LNCAP (cell line): ENCODE data around the gene RBP4.

Experiments used
- CTCF ChIP-seq: fragments of 450-650 bp; IDR thresholded peaks from 2 replicates; pipeline ENCODE4 v1.5.1; 2017; ENCODE audit warnings: mild to moderate bottlenecking

Gene RBP4

GRCh38 chr10:93573051-93573909 is 27.8 kb downstream of the RBP4 start:
- TF ChIP-seq CTCF, result no peak

DNA sequence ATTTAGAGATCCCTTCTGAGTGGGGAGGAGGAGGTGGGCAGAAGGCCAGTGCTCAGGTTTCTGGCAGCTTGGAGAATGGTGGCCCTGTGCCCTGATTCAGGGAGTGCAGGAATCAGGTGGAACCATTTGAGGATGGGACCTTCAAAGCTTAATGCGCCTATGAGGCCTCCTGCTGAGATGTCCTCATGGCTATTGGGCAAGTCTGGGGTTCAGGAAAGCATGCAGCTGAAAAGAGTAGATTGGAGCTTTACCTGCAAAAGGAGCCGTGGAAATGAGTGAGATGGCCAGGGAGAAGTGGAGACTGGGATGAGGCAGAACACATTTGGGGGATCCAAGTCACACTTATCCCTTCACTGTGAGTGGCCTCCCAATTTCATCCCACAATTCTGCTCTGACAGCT is 28.4 kb downstream of the RBP4 start:
- TF ChIP-seq CTCF, result no peak

GRCh38 chr10:93570383-93570782 is 30.7 kb downstream of the RBP4 start:
- no peak for TF ChIP-seq CTCF

GRCh38 chr10:93568105-93568390 is 33.0 kb downstream of the RBP4 start:
- no peak for TF ChIP-seq CTCF

DNA sequence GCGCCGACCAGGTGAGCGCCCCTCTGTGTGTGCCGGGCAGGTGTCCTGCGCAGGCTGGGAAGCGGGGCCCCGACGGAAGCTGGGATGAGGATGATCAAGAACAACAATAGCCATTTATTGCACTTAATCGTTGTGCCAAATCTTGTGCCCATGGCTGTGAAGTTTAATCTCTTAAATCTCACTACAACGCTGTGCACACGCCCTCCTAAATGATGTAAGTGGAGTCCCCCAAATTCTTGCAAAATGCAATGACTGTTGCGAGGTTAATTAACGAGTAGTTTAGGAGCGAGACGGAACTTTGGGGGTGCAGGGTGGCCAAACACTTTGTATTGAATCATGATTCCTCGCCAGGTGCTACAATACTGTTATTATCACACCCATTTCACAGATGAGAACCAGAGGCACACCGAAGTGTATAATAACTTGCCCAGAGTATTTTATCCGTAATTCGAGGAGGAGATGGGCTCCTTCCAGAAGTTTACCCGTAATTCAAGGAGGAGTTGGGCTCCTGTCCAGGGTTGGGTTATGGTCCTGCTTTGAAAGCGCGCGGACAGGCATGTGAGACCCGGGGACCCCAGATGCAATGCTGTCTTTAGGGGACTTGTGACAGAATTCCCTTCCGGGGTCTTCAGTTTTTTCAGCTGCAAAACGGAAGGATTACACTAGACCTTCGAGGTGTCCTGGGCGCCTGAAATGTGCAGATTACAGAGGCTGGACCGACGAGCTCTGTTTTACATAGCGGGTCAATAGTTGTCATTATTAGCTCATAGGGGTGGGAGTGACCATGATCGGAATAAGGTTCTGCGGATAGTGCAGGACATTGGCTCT is 33.5 kb downstream of the RBP4 start:
- no peak for TF ChIP-seq CTCF

DNA sequence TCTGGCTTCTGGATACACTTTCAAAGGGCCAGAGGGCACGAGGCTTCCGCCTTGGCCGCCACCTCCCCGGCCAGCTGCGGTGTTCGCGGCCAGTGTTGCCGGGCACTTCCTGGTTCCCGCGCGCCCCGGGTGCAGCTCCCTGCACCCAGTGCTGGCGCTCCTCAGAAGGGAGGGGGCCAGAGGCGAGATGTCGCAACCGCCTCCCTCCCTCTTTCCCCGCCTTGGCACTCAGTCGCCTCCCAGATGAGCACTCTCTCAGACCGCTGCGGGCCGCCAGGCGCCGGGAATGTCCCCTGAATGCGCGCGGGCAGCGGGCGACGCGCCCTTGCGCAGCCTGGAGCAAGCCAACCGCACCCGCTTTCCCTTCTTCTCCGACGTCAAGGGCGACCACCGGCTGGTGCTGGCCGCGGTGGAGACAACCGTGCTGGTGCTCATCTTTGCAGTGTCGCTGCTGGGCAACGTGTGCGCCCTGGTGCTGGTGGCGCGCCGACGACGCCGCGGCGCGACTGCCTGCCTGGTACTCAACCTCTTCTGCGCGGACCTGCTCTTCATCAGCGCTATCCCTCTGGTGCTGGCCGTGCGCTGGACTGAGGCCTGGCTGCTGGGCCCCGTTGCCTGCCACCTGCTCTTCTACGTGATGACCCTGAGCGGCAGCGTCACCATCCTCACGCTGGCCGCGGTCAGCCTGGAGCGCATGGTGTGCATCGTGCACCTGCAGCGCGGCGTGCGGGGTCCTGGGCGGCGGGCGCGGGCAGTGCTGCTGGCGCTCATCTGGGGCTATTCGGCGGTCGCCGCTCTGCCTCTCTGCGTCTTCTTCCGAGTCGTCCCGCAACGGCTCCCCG is 34.4 kb downstream of the RBP4 start, which contains the start of gene FFAR4:
TSS of gene FFAR4 (plus strand) at position 231 of the 842 bp plus-strand sequence. CDS start at position 287, 56 bp downstream.
- no peak for TF ChIP-seq CTCF

DNA sequence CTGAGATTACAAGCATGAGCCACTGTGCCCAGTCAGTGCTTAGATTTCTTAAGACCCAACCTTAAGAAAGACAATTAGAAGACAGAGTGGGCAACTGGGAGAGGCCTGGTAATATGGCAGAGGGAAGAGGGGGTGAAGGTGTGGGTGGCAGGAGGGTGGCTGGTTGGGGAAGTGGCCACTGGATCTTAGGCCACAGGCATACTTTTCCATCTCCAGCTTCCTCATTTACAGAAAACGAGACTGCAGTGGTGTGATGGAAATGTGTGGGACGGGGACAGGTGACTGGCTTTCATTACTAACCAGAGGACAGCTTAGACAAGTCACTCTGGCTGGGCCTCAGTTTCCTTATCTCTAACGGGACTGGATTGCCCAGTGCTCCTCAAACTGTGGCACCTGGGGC is 35.6 kb downstream of the RBP4 start:
- TF ChIP-seq CTCF, result no peak
